GM12878 (cell line): ENCODE results near the gene HIVEP3. TPM values are rescaled to one million over a fixed set of nuclear protein-coding genes. Genes with fewer than 3 reads are reported as not detected.

Experiments
- ATAC-seq: fragments of 200-7000 bp; cut with Tn5 transposase; 3 replicates; pipeline ENCODE4 v1.9.1; 2020; ENCODE audit warnings: mild to moderate bottlenecking, moderate library complexity
- BruUV-seq: library from RNA; stranded (reverse); fragments of 400-500 nt; replicated peaks from 2 replicates; lab custom pipeline; 2021; lab: Mats Ljungman, UMichigan
- CTCF ChIA-PET: fragments of 300-600 bp; sonication (Branson Sonifier 250); formaldehyde crosslinking; extraction: SDS; loops from one replicate; lab custom pipeline; 2021; ENCODE audit warnings: inconsistent platforms; lab: Yijun Ruan, JAX
- POLR2A ChIA-PET: fragments of 350-600 bp; formaldehyde crosslinking; extraction: SDS; loops from one replicate; lab custom pipeline; 2021; ENCODE audit warnings: inconsistent platforms; lab: Charles Lee
- RAD21 ChIA-PET: fragments of 300-600 bp; sonication (Branson Sonifier 250); formaldehyde crosslinking; loops from one replicate; lab custom pipeline; 2023; ENCODE audit warnings: antibody characterized with exemption; ENCODE audit not compliant: unreplicated experiment; lab: Charles Lee
- SMC1A ChIA-PET: fragments of 300-600 bp; sonication (Branson Sonifier 250); formaldehyde crosslinking; loops from one replicate; lab custom pipeline; 2023; ENCODE audit not compliant: unreplicated experiment, uncharacterized antibody; lab: Charles Lee
- DNase-seq: peaks from one replicate; pipeline ENCODE4 v3.0.0-alpha.2; 2011; ENCODE audit warnings: low read depth, low spot score
- FAIRE-seq: peaks from 3 replicates; lab custom pipeline; 2011; peaks lifted over from hg19 to GRCh38; lab: Jason Lieb, UNC
- H2AFZ ChIP-seq: 2 replicates; pipeline ENCODE4 v1.6.0; 2011; ENCODE audit warnings: low read depth, low read length, control low read depth; ENCODE audit not compliant: control insufficient read depth
- H3K27ac ChIP-seq: 2 replicates; pipeline ENCODE4 v1.5.1; 2011; ENCODE audit warnings: control low read depth; ENCODE audit not compliant: control insufficient read depth, insufficient read depth
- H3K27me3 ChIP-seq, 2 experiments: replicated peaks in 1 of 2; 2 replicates each; pipeline versions ENCODE4 v1.6.0 to v1.6.1; 2011; ENCODE audit warnings: low read length in 1 of 2; ENCODE audit not compliant: control insufficient read depth in 2 of 2, insufficient read depth in 2 of 2
- H3K36me3 ChIP-seq, 2 experiments: 2 replicates each; pipeline ENCODE4 v1.5.1; 2011; ENCODE audit warnings: low read length in 1 of 2; ENCODE audit not compliant: control insufficient read depth in 2 of 2, insufficient read depth in 2 of 2
- H3K4me1 ChIP-seq: 2 replicates; pipeline ENCODE4 v1.6.1; 2011; ENCODE audit warnings: mild to moderate bottlenecking, low read length, moderate library complexity, mixed read lengths; ENCODE audit not compliant: control insufficient read depth, insufficient read depth
- H3K4me2 ChIP-seq: 2 replicates; pipeline ENCODE4 v1.6.0; 2011; ENCODE audit warnings: control low read depth; ENCODE audit not compliant: control insufficient read depth, insufficient read depth
- H3K4me3 ChIP-seq: fragments of 200-600 bp; sonication (generic); 2 replicates; pipeline ENCODE4 v1.5.1; 2016
- H3K79me2 ChIP-seq: 2 replicates; pipeline ENCODE4 v1.6.0; 2011; ENCODE audit warnings: low read length; ENCODE audit not compliant: control insufficient read depth, insufficient read depth
- H3K9ac ChIP-seq: 2 replicates; pipeline ENCODE4 v1.8.0; 2011; ENCODE audit warnings: low read length, control low read depth, mixed read lengths; ENCODE audit not compliant: control insufficient read depth, insufficient read depth
- H3K9me3 ChIP-seq: replicated peaks from 3 replicates; pipeline ENCODE4 v1.5.1; 2011; ENCODE audit warnings: mild to moderate bottlenecking, low read length; ENCODE audit not compliant: control insufficient read depth, insufficient read depth
- H4K20me1 ChIP-seq: 2 replicates; pipeline ENCODE4 v1.6.0; 2011; ENCODE audit not compliant: control insufficient read depth, insufficient read depth
- ASH2L ChIP-seq: fragments of 300-600, 200-600 bp; sonication (generic); IDR thresholded peaks from 2 replicates; pipeline ENCODE4 v1.6.1; 2017; ENCODE audit warnings: low read depth, mild to moderate bottlenecking, borderline replicate concordance
- BCL11A ChIP-seq: IDR thresholded peaks from 2 replicates; pipeline ENCODE4 v1.6.1; 2011; ENCODE audit warnings: low read depth, low read length
- E2F8 ChIP-seq: fragments of 450-650 bp; IDR thresholded peaks from 2 replicates; pipeline ENCODE4 v1.6.1; 2018; ENCODE audit warnings: mild to moderate bottlenecking, low read depth, moderate library complexity; ENCODE audit not compliant: partially characterized antibody
- IKZF1 ChIP-seq: fragments of 450-650 bp; conservative IDR thresholded peaks from 2 replicates; pipeline ENCODE4 v1.6.1; 2017; ENCODE audit warnings: antibody characterized with exemption, mild to moderate bottlenecking
- IKZF2 ChIP-seq, 2 experiments: fragments of 450-650 bp; IDR thresholded peaks; 2 replicates each; pipeline ENCODE4 v1.6.1; 2017; ENCODE audit warnings: mild to moderate bottlenecking in 2 of 2, moderate library complexity in 2 of 2
- PAX5 ChIP-seq: IDR thresholded peaks from 2 replicates; pipeline ENCODE4 v1.6.1; 2011; ENCODE audit warnings: low read depth, low read length, borderline replicate concordance
- POU2F2 ChIP-seq: IDR thresholded peaks from 3 replicates; pipeline ENCODE4 v1.6.1; 2011; ENCODE audit warnings: low read depth, mild to moderate bottlenecking, low read length, borderline replicate concordance
- SPI1 ChIP-seq: IDR thresholded peaks from 2 replicates; pipeline ENCODE4 v1.6.1; 2011; ENCODE audit warnings: low read depth, mild to moderate bottlenecking, low read length, moderate library complexity, borderline replicate concordance; ENCODE audit not compliant: insufficient read depth
- TCF12 ChIP-seq: IDR thresholded peaks from 2 replicates; pipeline ENCODE4 v1.6.1; 2011; ENCODE audit warnings: low read depth, mild to moderate bottlenecking, low read length
- WGBS: methylation state at CpG from one replicate; pipeline ENCODE4 v1.1.6; 2016; ENCODE audit warnings: low lambda C conversion rate; ENCODE audit not compliant: insufficient replicate concordance, insufficient coverage; ENCODE audit errors: missing lambda C conversion rate; 5-methylcytosine and 5-hydroxymethylcytosine counted together
- in situ Hi-C: fragments of 300-500 bp; cut with MboI; formaldehyde crosslinking; loops from 9 replicates; pipeline ENCODE4 v1.14.3; 2018; ENCODE audit warnings: mixed read lengths
- intact Hi-C: fragments of 100-400 bp; cut with micrococcal nuclease; formaldehyde crosslinking; loops from one replicate; pipeline ENCODE4 v1.14.2; 2022; ENCODE audit not compliant: unreplicated experiment
- polyA plus RNA-seq, 11 experiments: library from polyadenylated mRNA; depleted of rRNA in 4 of 11; unstranded in 6 of 11; stranded (reverse) in 5 of 11; fragments of >200 nt; fragmentation: Nextera tagmentation in 4 of 11; fragmentation: Illumina TruSeq in 1 of 11; extraction: Ambion mirVana in 4 of 11; extraction: Trizol in 1 of 11; gene quantifications; 1 replicate in 1 of 11; 2 replicates in 10 of 11; pipeline versions ENCODE4 v1.2.1 to v1.2.3, GENCODE V29; 2011 to 2016; ENCODE audit warnings: inconsistent platforms in 2 of 11, missing spikeins in 2 of 11, low read depth in 1 of 11
- total RNA-seq, 4 experiments: library from RNA; depleted of rRNA in 3 of 4; stranded (reverse); fragments of >200 nt in 3 of 4; fragmentation: Illumina TruSeq in 1 of 4; extraction: Trizol in 1 of 4; gene quantifications; 2 replicates each; pipeline versions ENCODE4 v1.2.1 to v1.2.3, GENCODE V29; 2013 to 2021
- TF ChIP-seq, protein P1 (sequence below): fragments of 450-650 bp; IDR thresholded peaks from 2 replicates; pipeline ENCODE4 v1.6.1; 2016; ENCODE audit warnings: mild to moderate bottlenecking, moderate library complexity, borderline replicate concordance

The HIVEP3 gene
- total and polyA plus RNA-seq, 10 of the 15 experiments (the other 5 are each of a cell fraction or from before 2014, with no cell fraction given): 1.8 to 13.6 (median 3.8) TPM

GRCh38 chr1:41504114-41505035 is 414.3 kb downstream of the HIVEP3 start:
- Histone ChIP-seq H3K9me3 (no peaks in the 10 kb centered on the region), H3K4me2 (no peak overlapping the region), H3K9ac (no peak overlapping the region), H3K27me3 (no peaks in the 10 kb centered on the region; a peak in 1 of 4 replicates), H3K4me3 (no peak overlapping the region), H3K36me3 (no peaks in the 10 kb centered on the region), H3K4me1 (peaks cover 8% of the 10 kb centered on the region), H2AFZ (no peak overlapping the region), H4K20me1 (no peaks in the 10 kb centered on the region), H3K79me2 (no peaks in the 10 kb centered on the region), H3K27ac (no peak overlapping the region)
- in situ Hi-C loops: no loop called here
- BruUV-seq: no TSS peak
- SMC1A ChIA-PET: no interaction called here
- intact Hi-C loops: no loop called here
- ATAC-seq (peak; percentile 40), FAIRE-seq (no peak), DNase-seq (no peak)
- TF ChIP-seq E2F8 (no peak), IKZF1 (peak; percentile 64), BCL11A (no peak), TCF12 (peak; percentile 76), SPI1 (peak; percentile 58; the same call in 1 of the 2 replicates), POU2F2 (no peak), PAX5 (0 out of 2 replicates have a peak, but pooled peaks have one; percentile 9), IKZF2 (IDR thresholded peaks at IDR 0.05) (peak in 1 of 2 experiments; percentile 33; a peak in 2 of 4 replicates), ASH2L (no peak)
- TF ChIP-seq, protein P1, sequence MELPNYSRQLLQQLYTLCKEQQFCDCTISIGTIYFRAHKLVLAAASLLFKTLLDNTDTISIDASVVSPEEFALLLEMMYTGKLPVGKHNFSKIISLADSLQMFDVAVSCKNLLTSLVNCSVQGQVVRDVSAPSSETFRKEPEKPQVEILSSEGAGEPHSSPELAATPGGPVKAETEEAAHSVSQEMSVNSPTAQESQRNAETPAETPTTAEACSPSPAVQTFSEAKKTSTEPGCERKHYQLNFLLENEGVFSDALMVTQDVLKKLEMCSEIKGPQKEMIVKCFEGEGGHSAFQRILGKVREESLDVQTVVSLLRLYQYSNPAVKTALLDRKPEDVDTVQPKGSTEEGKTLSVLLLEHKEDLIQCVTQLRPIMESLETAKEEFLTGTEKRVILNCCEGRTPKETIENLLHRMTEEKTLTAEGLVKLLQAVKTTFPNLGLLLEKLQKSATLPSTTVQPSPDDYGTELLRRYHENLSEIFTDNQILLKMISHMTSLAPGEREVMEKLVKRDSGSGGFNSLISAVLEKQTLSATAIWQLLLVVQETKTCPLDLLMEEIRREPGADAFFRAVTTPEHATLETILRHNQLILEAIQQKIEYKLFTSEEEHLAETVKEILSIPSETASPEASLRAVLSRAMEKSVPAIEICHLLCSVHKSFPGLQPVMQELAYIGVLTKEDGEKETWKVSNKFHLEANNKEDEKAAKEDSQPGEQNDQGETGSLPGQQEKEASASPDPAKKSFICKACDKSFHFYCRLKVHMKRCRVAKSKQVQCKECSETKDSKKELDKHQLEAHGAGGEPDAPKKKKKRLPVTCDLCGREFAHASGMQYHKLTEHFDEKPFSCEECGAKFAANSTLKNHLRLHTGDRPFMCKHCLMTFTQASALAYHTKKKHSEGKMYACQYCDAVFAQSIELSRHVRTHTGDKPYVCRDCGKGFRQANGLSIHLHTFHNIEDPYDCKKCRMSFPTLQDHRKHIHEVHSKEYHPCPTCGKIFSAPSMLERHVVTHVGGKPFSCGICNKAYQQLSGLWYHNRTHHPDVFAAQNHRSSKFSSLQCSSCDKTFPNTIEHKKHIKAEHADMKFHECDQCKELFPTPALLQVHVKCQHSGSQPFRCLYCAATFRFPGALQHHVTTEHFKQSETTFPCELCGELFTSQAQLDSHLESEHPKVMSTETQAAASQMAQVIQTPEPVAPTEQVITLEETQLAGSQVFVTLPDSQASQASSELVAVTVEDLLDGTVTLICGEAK: no peak
- CTCF ChIA-PET: interaction anchor here (0.9 to 1.5 kb wide), 3 partner anchors 9 to 14 kb away, joined by 3 read pairs; no protein-coding TSS in a partner anchor
- RAD21 ChIA-PET: no interaction called here
- WGBS: 51% methylated on average over 15 of the region's 15 CpGs
- POLR2A ChIA-PET: no interaction called here
